Neural cell (in vitro differentiated cells): ENCODE results near the gene RABIF. TPM values are rescaled to one million over a fixed set of nuclear protein-coding genes. Genes with fewer than 3 reads are reported as not detected.

Experiments used
- H2AFZ ChIP-seq: fragments of 200-600, 300-800 bp; sonication (generic), shearing (Covaris generic); 2 replicates; pipeline ENCODE4 v1.6.0; 2014; ENCODE audit warnings: low read depth, mild to moderate bottlenecking, antibody characterized with exemption, low read length, moderate library complexity
- H3F3A ChIP-seq: fragments of 200-600 bp; shearing (Covaris generic); 2 replicates; pipeline ENCODE4 v1.6.1; 2016; ENCODE audit warnings: mild to moderate bottlenecking, moderate library complexity, mixed read lengths, antibody characterized with exemption, low read length; ENCODE audit not compliant: insufficient read depth, poor library complexity, severe bottlenecking
- H3K27ac ChIP-seq: fragments of 200-600, 300-800 bp; sonication (generic), shearing (Covaris generic); 2 replicates; pipeline ENCODE4 v1.5.1; 2014; ENCODE audit warnings: mild to moderate bottlenecking, low read length, moderate library complexity
- H3K27me3 ChIP-seq: fragments of 300-800, 200-600 bp; sonication (generic), shearing (Covaris generic); 2 replicates; pipeline ENCODE4 v1.6.0; 2014; ENCODE audit warnings: mild to moderate bottlenecking, low read depth, low read length, moderate library complexity; ENCODE audit not compliant: insufficient read depth
- H3K36me3 ChIP-seq: fragments of 300-800, 200-600 bp; sonication (generic), shearing (Covaris generic); 2 replicates; pipeline ENCODE4 v1.5.1; 2014; ENCODE audit warnings: mild to moderate bottlenecking, antibody characterized with exemption, low read length, moderate library complexity; ENCODE audit not compliant: insufficient read depth
- H3K4me2 ChIP-seq: fragments of 300-800, 200-600 bp; sonication (generic), shearing (Covaris generic); 2 replicates; pipeline ENCODE4 v1.6.0; 2014; ENCODE audit warnings: mild to moderate bottlenecking, low read length
- H3K4me3 ChIP-seq: fragments of 300-800, 200-600 bp; sonication (generic), shearing (Covaris generic); 2 replicates; pipeline ENCODE4 v1.5.1; 2014; ENCODE audit warnings: mild to moderate bottlenecking, low read length, moderate library complexity
- H3K79me2 ChIP-seq: fragments of 200-600 bp; shearing (Covaris generic); replicated peaks from 2 replicates; pipeline ENCODE4 v1.6.0; 2014; ENCODE audit warnings: mild to moderate bottlenecking, low read length, moderate library complexity; ENCODE audit not compliant: insufficient read depth
- H3K9ac ChIP-seq: fragments of 300-800, 200-600 bp; sonication (generic), shearing (Covaris generic); 2 replicates; pipeline ENCODE4 v1.6.1; 2016; ENCODE audit warnings: mild to moderate bottlenecking, low read length, mixed read lengths
- H3K9me2 ChIP-seq: fragments of 200-600 bp; shearing (Covaris generic); 2 replicates; pipeline ENCODE4 v1.6.1; 2016; ENCODE audit warnings: mild to moderate bottlenecking, low read length, mixed read lengths; ENCODE audit not compliant: insufficient read depth
- H3K9me3 ChIP-seq: fragments of 200-600, 300-800 bp; sonication (generic), shearing (Covaris generic); 2 replicates; pipeline ENCODE4 v1.6.1; 2016; ENCODE audit warnings: mild to moderate bottlenecking, mixed run types, low read length, moderate library complexity, mixed read lengths
- H4K20me1 ChIP-seq: fragments of 200-600 bp; shearing (Covaris generic); 2 replicates; pipeline ENCODE4 v1.6.1; 2016; ENCODE audit warnings: mild to moderate bottlenecking, mixed run types; ENCODE audit not compliant: insufficient read depth
- CTCF ChIP-seq: fragments of 450-650 bp; IDR thresholded peaks from 2 replicates; pipeline ENCODE4 v1.5.1; 2014; ENCODE audit warnings: antibody characterized with exemption, mild to moderate bottlenecking, moderate library complexity; ENCODE audit not compliant: poor library complexity, severe bottlenecking
- EP300 ChIP-seq: fragments of 450-650 bp; conservative IDR thresholded peaks from 2 replicates; pipeline ENCODE4 v1.6.1; 2014; ENCODE audit warnings: antibody characterized with exemption, mild to moderate bottlenecking, moderate library complexity; ENCODE audit not compliant: poor library complexity, severe bottlenecking
- EZH2 ChIP-seq: fragments of 200-600, 300-800 bp; shearing (Covaris generic), sonication (generic); IDR thresholded peaks from 2 replicates; pipeline ENCODE4 v1.6.1; 2014; ENCODE audit warnings: antibody characterized with exemption, low read length, borderline replicate concordance, mild to moderate bottlenecking; ENCODE audit not compliant: insufficient read depth, poor library complexity, severe bottlenecking
- MXI1 ChIP-seq: fragments of 450-650 bp; conservative IDR thresholded peaks from 2 replicates; pipeline ENCODE4 v1.6.1; 2014; ENCODE audit warnings: antibody characterized with exemption, mild to moderate bottlenecking; ENCODE audit not compliant: poor library complexity, severe bottlenecking
- POLR2AphosphoS5 ChIP-seq: IDR thresholded peaks from 2 replicates; pipeline ENCODE4 v1.6.1; 2012
- RAD21 ChIP-seq: fragments of 450-650 bp; conservative IDR thresholded peaks from 2 replicates; pipeline ENCODE4 v1.6.1; 2014; ENCODE audit warnings: antibody characterized with exemption, mild to moderate bottlenecking, moderate library complexity
- REST ChIP-seq: IDR thresholded peaks from 2 replicates; pipeline ENCODE4 v1.6.1; 2012; ENCODE audit warnings: borderline replicate concordance
- SMC3 ChIP-seq: fragments of 450-650 bp; conservative IDR thresholded peaks from 2 replicates; pipeline ENCODE4 v1.6.1; 2014; ENCODE audit warnings: antibody characterized with exemption, mild to moderate bottlenecking, moderate library complexity; ENCODE audit not compliant: poor library complexity
- TAF1 ChIP-seq: IDR thresholded peaks from 2 replicates; pipeline ENCODE4 v1.6.1; 2012; ENCODE audit warnings: low read depth
- polyA plus RNA-seq: library from polyadenylated mRNA; depleted of rRNA; stranded (reverse); fragments of >200 nt; gene quantifications from 2 replicates; pipeline ENCODE4 v1.2.3, GENCODE V29; 2014

The RABIF gene
- polyA plus RNA-seq, 1 donor from 2014 or later = 13.3 TPM

- H3K27me3 ChIP-seq = peaks cover 15% of the 10 kb centered on the region
- no peaks in the 10 kb centered on the region for H3K9me2 ChIP-seq
- peak overlapping the region; percentile 91 for H3K4me3 ChIP-seq
- peak overlapping the region; percentile 57 for H3K4me2 ChIP-seq
- H3K36me3 ChIP-seq = no peaks in the 10 kb centered on the region
- H3K9ac ChIP-seq = peak overlapping the region; percentile 64
- H4K20me1 ChIP-seq = no peaks in the 10 kb centered on the region
- H3K79me2 ChIP-seq = no peaks in the 10 kb centered on the region
- peak; percentile 40 for TF ChIP-seq POLR2AphosphoS5
- TF ChIP-seq MXI1 = peak; percentile 32
- TF ChIP-seq EP300 = no peak
- H3K27ac ChIP-seq = peak overlapping the region; percentile 37
- H3F3A ChIP-seq = no peaks in the 10 kb centered on the region
- no peaks in the 10 kb centered on the region for H3K9me3 ChIP-seq
- peak overlapping the region; percentile 73 for H2AFZ ChIP-seq
These were observed 27.4 kb downstream of the RABIF start for GRCh38 chr1:202861420-202862132.

GRCh38 chr1:202860744-202861419 lies 28.1 kb downstream of the RABIF start:
- Histone ChIP-seq H3K4me2 (peak overlapping the region; percentile 57), H3F3A (no peaks in the 10 kb centered on the region), H4K20me1 (no peaks in the 10 kb centered on the region), H3K9me3 (no peaks in the 10 kb centered on the region), H3K4me3 (peak overlapping the region; percentile 91), H3K9ac (peak overlapping the region; percentile 64), H3K36me3 (no peaks in the 10 kb centered on the region), H3K27ac (peak overlapping the region; percentile 37), H3K27me3 (peaks cover 15% of the 10 kb centered on the region), H3K79me2 (no peaks in the 10 kb centered on the region), H2AFZ (peak overlapping the region; percentile 73), H3K9me2 (no peaks in the 10 kb centered on the region)
- TF ChIP-seq EP300 (no peak), CTCF (peak; percentile 24), MXI1 (peak; percentile 49), POLR2AphosphoS5 (no peak), REST (no peak), EZH2 (no peak), SMC3 (peak; percentile 12), TAF1 (peak; percentile 53), RAD21 (no peak)
